ENCODE measurements around the gene ICAM1. TPM values are rescaled to one million over a fixed set of nuclear protein-coding genes. Genes with fewer than 3 reads are reported as not detected.

The ICAM1 gene
- total RNA-seq, 1 donor from 2014 or later: 0.80 TPM

GRCh38 chr19:10306327-10306726 is 35.4 kb downstream of the ICAM1 start:
- H3K36me3 Mint-ChIP-seq: no peaks in the 10 kb centered on the region
- H3K4me3 Mint-ChIP-seq: no peak overlapping the region
- DNase-seq (ENCODE audit: low spot score): no peak
- H3K79me2 ChIP-seq (ENCODE audit: low read depth): no peaks in the 10 kb centered on the region
- H3K27ac ChIP-seq: no peak overlapping the region
- no peak overlapping the region for H3K27ac Mint-ChIP-seq
- H3K27me3 ChIP-seq: peaks cover 4% of the 10 kb centered on the region
- H3K36me3 ChIP-seq: no peaks in the 10 kb centered on the region
- H3K4me3 ChIP-seq: no peak overlapping the region
- no peaks in the 10 kb centered on the region for H3F3A ChIP-seq (ENCODE audit: low read depth)
- no peaks in the 10 kb centered on the region for H4K20me1 ChIP-seq (ENCODE audit: low read depth)
- no peaks in the 10 kb centered on the region for H3K9me3 Mint-ChIP-seq
- TF ChIP-seq EZH2 (IDR thresholded peaks at IDR 0.05) (no peak), EZH2phosphoT487 (IDR thresholded peaks at IDR 0.05) (no peak), CTCF (IDR thresholded peaks at IDR 0.05) (no peak)
- H2AFZ ChIP-seq (replicated peaks): no peak overlapping the region
- no peak overlapping the region for H3K4me2 ChIP-seq
- no peaks in the 10 kb centered on the region for H3K4me1 ChIP-seq
- no peaks in the 10 kb centered on the region for H3K4me1 Mint-ChIP-seq
- no peak overlapping the region for H3K9ac ChIP-seq
- H3K9me3 ChIP-seq (ENCODE audit: low read depth): no peaks in the 10 kb centered on the region
- peaks cover 4% of the 10 kb centered on the region for H3K27me3 Mint-ChIP-seq (ENCODE audit: insufficient read depth, low read depth)

- Mint-ChIP-seq H3K27ac (no peak within 1 kb of the TSS), H3K4me3 (no peak within 1 kb of the TSS), H3K9me3 (no peaks in the 10 kb centered on the region), H3K4me1 (peaks cover 1% of the 10 kb centered on the region), H3K36me3 (peaks cover 2% of the 10 kb centered on the region), H3K27me3 (ENCODE audit: insufficient read depth, low read depth) (peaks cover 2% of the 10 kb centered on the region)
- Histone ChIP-seq H3K4me1 (no peaks in the 10 kb centered on the region), H3K27ac (no peak within 1 kb of the TSS), H2AFZ (replicated peaks) (no peak within 1 kb of the TSS), H3K79me2 (ENCODE audit: low read depth) (no peaks in the 10 kb centered on the region), H3K36me3 (no peaks in the 10 kb centered on the region), H3K9me3 (ENCODE audit: low read depth) (no peaks in the 10 kb centered on the region), H4K20me1 (ENCODE audit: low read depth) (no peaks in the 10 kb centered on the region), H3K9ac (no peak within 1 kb of the TSS), H3F3A (ENCODE audit: low read depth) (no peaks in the 10 kb centered on the region), H3K4me3 (no peak within 1 kb of the TSS), H3K27me3 (no peaks in the 10 kb centered on the region), H3K4me2 (no peak within 1 kb of the TSS)
- no peak for DNase-seq (ENCODE audit: low spot score)
- TF ChIP-seq EZH2 (IDR thresholded peaks at IDR 0.05) (no peak), EZH2phosphoT487 (IDR thresholded peaks at IDR 0.05) (no peak), CTCF (IDR thresholded peaks at IDR 0.05) (no peak)
Observed at GRCh38 chr19:10309423-10309822, 38.5 kb downstream of the ICAM1 start, which contains the start of gene ZGLP1. TSS of gene ZGLP1 (minus strand) at chr19:10309815.

- no peaks in the 10 kb centered on the region for H3K36me3 ChIP-seq
- no peaks in the 10 kb centered on the region for H3K27me3 ChIP-seq
- Mint-ChIP-seq H3K4me1 (peaks cover 14% of the 10 kb centered on the region), H3K36me3 (peaks cover 8% of the 10 kb centered on the region), H3K4me3 (peak within 1 kb of the TSS; percentile 97), H3K27me3 (ENCODE audit: insufficient read depth, low read depth) (peaks cover 4% of the 10 kb centered on the region), H3K9me3 (no peaks in the 10 kb centered on the region), H3K27ac (peak within 1 kb of the TSS; percentile 90)
- peak within 1 kb of the TSS; percentile 97 for H2AFZ ChIP-seq (replicated peaks)
- no peak within 1 kb of the TSS for H3K27ac ChIP-seq
- peak within 1 kb of the TSS; percentile 74 for H3K9ac ChIP-seq
- H4K20me1 ChIP-seq (ENCODE audit: low read depth): peaks cover 3% of the 10 kb centered on the region
- no peaks in the 10 kb centered on the region for H3K9me3 ChIP-seq (ENCODE audit: low read depth)
- H3K4me2 ChIP-seq: peak within 1 kb of the TSS; percentile 99
- peaks cover 36% of the 10 kb centered on the region for H3F3A ChIP-seq (ENCODE audit: low read depth)
- peak within 1 kb of the TSS; percentile 99 for H3K4me3 ChIP-seq
- TF ChIP-seq EZH2phosphoT487 (IDR thresholded peaks at IDR 0.05): no peak
- peak; percentile 92 for DNase-seq (ENCODE audit: low spot score)
- peaks cover 7% of the 10 kb centered on the region for H3K4me1 ChIP-seq
- H3K79me2 ChIP-seq (ENCODE audit: low read depth): peaks cover 6% of the 10 kb centered on the region
Observed at GRCh38 chr19:10315335-10316214, 44.7 kb downstream of the ICAM1 start, which contains the start of gene FDX2. TSS of gene FDX2 (minus strand) at chr19:10316015. CDS start at chr19:10315996, 19 bp downstream.

All from neural progenitor cell (in vitro differentiated cells).